Activated CD4-positive, alpha-beta memory T cell treated with anti-CD3 and anti-CD28 coated beads for 36 hours (primary cell): ENCODE data around the gene RAPSN. TPM values are rescaled to one million over a fixed set of nuclear protein-coding genes. Genes with fewer than 3 reads are reported as not detected.

Source experiments
- CTCF ChIA-PET: fragments of 350-600 bp; sonication (Branson Sonifier 250); formaldehyde crosslinking; loops from one replicate; lab custom pipeline; 2021; ENCODE audit warnings: antibody characterized with exemption, inconsistent platforms; lab: Charles Lee
- POLR2A ChIA-PET: fragments of 350-600 bp; sonication (Branson Sonifier 250); formaldehyde crosslinking; loops from one replicate; lab custom pipeline; 2021; ENCODE audit warnings: antibody characterized with exemption; lab: Charles Lee
- DNase-seq: peaks from one replicate; pipeline ENCODE4 v3.0.0-alpha.2; 2020
- H3K27ac Mint-ChIP-seq: one replicate; pipeline ENCODE4 v1.8.0; 2021; ENCODE audit warnings: mixed read lengths
- H3K27me3 Mint-ChIP-seq: one replicate; pipeline ENCODE4 v1.8.0; 2021; ENCODE audit warnings: mixed read lengths
- H3K36me3 Mint-ChIP-seq: one replicate; pipeline ENCODE4 v1.8.0; 2021; ENCODE audit warnings: mixed read lengths
- H3K4me1 Mint-ChIP-seq: one replicate; pipeline ENCODE4 v1.8.0; 2021; ENCODE audit warnings: low read depth, mixed read lengths
- H3K4me3 Mint-ChIP-seq: one replicate; pipeline ENCODE4 v1.8.0; 2021; ENCODE audit warnings: mild to moderate bottlenecking, mixed read lengths
- H3K9me3 Mint-ChIP-seq: one replicate; pipeline ENCODE4 v1.8.0; 2021; ENCODE audit warnings: mixed read lengths
- intact Hi-C: fragments of 100-400 bp; cut with micrococcal nuclease; formaldehyde crosslinking; loops from one replicate; pipeline ENCODE4 v1.15.1; 2023
- microRNA-seq: library from miRNA; unstranded; fragments of <30 nt; microRNA quantifications from one replicate; pipeline ENCODE4 v1.2.0, GENCODE V29; 2022; ENCODE audit warnings: borderline number of aligned reads, borderline microRNAs expressed, borderline replicate concordance
- total RNA-seq, 2 experiments: library from RNA; stranded (reverse); gene quantifications; one replicate each; pipeline ENCODE4 v1.2.3, GENCODE V29; 2021

The RAPSN gene
- total RNA-seq, 2 experiments from 2014 or later = 0.22 TPM; not detected in 1

DNA sequence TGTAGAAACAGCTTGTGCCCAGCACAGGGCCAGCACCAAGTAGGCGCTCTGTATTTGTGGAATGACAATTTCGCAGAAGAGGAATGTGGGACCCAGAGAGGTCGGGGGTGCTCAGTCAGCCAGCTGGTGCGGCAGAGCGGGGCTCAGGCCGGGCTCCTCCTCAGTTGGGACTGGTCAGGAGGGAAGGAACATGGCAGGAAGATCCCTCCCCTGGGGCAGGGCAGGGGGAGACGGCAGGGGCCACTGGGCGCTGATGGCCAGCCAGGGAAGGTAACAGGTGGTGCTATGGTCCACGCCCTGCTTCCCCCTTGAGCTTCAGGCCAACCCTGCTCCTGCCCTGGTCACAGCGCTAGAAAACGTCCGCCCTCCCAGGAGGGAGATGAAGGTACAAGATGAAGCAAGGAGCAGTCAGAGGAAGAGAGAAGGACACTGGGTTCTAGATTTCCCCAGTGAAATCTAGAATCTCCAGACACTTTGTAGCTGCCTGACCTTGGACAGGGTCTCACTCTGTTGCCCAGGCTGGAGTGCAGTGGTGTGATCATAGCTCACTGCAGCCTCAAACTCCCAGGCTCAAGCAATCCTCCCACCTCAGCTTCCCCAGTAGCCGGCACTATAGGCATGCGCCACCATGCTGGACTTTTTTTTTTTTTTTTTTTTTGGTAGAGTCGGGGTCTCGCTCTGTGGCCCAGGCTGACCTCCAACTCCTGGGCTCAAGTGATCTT is 57.1 kb downstream of the RAPSN start:
- no peak overlapping the region for H3K4me3 Mint-ChIP-seq
- intact Hi-C loops = no loop called here
- no peak overlapping the region for H3K27ac Mint-ChIP-seq
- H3K27me3 Mint-ChIP-seq = no peaks in the 10 kb centered on the region
- H3K9me3 Mint-ChIP-seq = no peaks in the 10 kb centered on the region
- ChIA-PET CTCF (interaction anchor here (0.7 to 3.3 kb wide), 3 partner anchors 18 to 103 kb away, joined by 4 to 20 read pairs (median 9); no protein-coding TSS in a partner anchor), POLR2A (no interaction called here)
- no peak for DNase-seq
- no peaks in the 10 kb centered on the region for H3K36me3 Mint-ChIP-seq
- H3K4me1 Mint-ChIP-seq = peaks cover 25% of the 10 kb centered on the region

DNA sequence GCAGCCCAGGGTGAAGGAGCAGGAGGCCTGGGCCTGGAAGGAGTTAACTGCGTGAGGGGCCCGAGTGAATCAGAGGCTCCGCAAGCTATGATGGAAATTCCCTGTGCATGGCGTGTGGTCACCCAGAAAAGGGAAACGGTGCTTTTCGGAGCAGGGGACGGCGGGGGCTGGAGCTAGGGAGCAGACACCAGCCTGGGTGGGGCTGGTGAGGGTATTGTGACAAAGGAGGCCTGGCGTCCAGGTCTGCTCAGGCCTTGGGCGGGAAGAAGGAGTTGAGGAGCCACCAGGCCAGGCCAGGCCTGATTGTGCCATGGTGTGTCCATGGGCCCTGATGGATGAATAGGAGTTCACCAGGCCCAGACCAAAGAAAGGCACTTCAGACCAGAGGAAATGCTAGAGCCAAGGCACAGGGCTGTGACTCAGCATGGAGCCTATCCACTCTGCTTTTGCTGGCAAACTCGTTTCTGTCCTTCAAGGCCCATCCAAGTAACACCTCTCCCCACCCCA is 57.8 kb downstream of the RAPSN start:
- intact Hi-C loops = no loop called here
- Mint-ChIP-seq H3K27me3 (no peaks in the 10 kb centered on the region), H3K9me3 (no peaks in the 10 kb centered on the region), H3K36me3 (no peaks in the 10 kb centered on the region), H3K4me3 (no peak overlapping the region), H3K4me1 (peaks cover 25% of the 10 kb centered on the region), H3K27ac (no peak overlapping the region)
- CTCF ChIA-PET = interaction anchor here (4.3 kb wide), 1 partner anchor 17 kb away, joined by 20 read pairs; no protein-coding TSS in a partner anchor
- POLR2A ChIA-PET = interaction anchor here (0.8 kb wide), 1 partner anchor 9 kb away, joined by 4 read pairs; no protein-coding TSS in a partner anchor
- no peak for DNase-seq

DNA sequence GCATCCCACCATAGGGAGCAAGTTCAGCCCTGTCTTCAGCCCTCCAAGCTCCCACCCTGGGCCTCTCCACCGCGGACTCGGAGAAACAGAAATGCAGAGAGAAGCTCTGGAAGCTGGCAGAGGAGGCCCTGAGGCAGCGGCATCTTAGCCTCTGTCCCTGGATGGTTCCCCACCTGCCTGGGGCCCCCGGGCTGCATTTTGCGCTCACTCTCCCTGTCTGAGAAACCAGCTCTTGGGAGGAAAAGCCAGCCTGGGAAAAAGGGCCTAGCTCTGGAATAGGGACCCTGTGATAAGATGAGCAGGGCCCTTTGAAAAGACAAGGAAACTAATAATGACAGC is 58.5 kb downstream of the RAPSN start:
- Mint-ChIP-seq H3K4me1 (peaks cover 22% of the 10 kb centered on the region), H3K4me3 (no peak overlapping the region), H3K27me3 (no peaks in the 10 kb centered on the region), H3K27ac (no peak overlapping the region), H3K36me3 (no peaks in the 10 kb centered on the region), H3K9me3 (no peaks in the 10 kb centered on the region)
- intact Hi-C loops = no loop called here
- ChIA-PET POLR2A (interaction anchor here (0.8 kb wide), 1 partner anchor 9 kb away, joined by 4 read pairs; no protein-coding TSS in a partner anchor), CTCF (interaction anchor here (1.9 to 4.3 kb wide), 2 partner anchors 17 to 22 kb away, joined by 6 to 20 read pairs; no protein-coding TSS in a partner anchor)
- DNase-seq = no peak

DNA sequence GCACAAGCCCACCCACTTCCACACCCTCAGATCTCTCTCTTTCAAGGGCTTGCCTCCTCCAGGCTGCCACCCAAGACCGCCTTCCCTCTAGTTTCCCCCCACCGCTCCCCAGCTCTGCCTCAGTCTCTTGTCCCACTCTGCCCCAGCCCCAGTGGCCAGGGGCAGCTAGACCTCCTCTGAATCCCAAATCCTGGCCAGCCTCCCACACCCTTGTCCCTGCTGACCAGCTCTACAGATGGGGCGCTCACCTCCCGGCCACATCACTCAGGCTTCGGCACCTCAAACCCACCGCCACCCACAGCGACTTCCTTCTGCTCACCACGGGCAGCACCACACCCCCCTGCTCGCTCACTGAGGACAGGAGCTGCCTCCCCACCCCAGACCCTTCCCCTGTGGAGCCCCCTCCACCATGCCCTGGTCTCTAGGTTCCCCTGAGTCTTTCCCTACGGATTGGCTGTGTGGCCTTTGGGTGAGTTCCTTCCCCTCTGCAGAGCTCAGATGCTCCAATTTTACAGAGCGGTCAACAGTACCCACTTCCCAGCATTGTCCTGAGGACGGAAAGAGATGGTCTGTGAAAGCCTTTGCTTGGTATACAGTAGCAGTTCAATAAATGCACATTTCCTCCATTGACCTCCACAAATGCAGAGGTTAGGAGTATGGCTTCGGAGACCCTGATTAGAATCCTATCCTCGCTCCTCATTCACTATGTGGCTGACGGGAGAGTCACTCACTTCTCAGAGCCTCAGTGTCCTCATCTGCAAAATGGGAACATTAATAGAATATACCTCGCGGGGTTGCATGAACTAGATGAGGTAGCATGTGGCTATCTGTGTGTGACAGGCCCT is 59.1 kb downstream of the RAPSN start:
- no peaks in the 10 kb centered on the region for H3K9me3 Mint-ChIP-seq
- peak overlapping the region; percentile 18 for H3K27ac Mint-ChIP-seq
- H3K27me3 Mint-ChIP-seq = no peaks in the 10 kb centered on the region
- H3K36me3 Mint-ChIP-seq = no peaks in the 10 kb centered on the region
- no peak for DNase-seq
- no peak overlapping the region for H3K4me3 Mint-ChIP-seq
- intact Hi-C loops = no loop called here
- ChIA-PET CTCF (interaction anchor here (1.9 to 4.3 kb wide), 2 partner anchors 16 to 22 kb away, joined by 6 to 20 read pairs; no protein-coding TSS in a partner anchor), POLR2A (no interaction called here)
- H3K4me1 Mint-ChIP-seq = peaks cover 17% of the 10 kb centered on the region

DNA sequence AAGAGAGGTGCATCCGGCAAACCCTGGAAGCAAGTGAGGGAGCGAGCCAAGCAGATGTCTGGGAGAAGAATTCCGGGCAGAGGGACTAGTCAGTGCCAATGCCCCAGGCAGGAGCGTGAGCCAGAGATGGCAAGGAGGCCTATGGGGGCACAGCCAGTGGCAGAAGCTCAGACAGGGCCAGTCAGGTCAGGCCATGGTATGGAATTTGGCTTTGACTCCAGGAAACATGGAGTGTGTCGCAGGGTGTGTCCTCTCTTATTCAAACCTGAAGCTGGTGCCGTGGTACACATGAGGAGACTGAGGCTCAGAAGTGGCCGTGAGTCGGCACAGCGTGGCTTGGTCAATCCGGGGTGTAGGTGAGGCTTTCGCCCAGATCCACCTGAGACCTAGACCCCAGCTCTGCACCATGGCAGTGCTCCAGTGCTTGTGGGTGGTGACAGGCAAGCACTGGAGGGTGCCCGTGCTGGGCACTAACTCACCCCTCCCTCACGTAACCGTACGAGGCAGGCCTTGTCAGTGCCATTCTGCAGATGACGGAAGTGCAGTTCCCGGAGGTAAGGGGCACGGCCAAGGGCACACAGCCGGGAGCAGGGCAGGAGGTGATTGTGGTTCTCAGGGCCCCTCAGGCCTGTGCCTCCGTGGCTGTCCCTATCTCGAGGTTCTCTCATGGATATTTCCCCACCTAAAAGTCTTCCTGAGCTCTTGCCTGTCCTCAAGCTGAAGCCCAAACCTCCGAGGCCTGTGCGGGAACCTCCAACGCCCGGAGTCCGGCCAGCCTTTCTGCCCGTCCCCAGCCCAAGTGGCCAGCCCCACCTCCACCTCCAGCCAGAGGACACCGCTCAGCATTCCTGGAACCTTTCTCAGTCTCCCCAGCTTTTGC is 60.0 kb downstream of the RAPSN start:
- Mint-ChIP-seq H3K9me3 (no peaks in the 10 kb centered on the region), H3K4me1 (peaks cover 10% of the 10 kb centered on the region), H3K36me3 (no peaks in the 10 kb centered on the region), H3K27me3 (no peaks in the 10 kb centered on the region), H3K27ac (no peak overlapping the region), H3K4me3 (no peak overlapping the region)
- DNase-seq = no peak
- ChIA-PET CTCF (interaction anchor here (1.9 to 4.3 kb wide), 2 partner anchors 15 to 23 kb away, joined by 6 to 20 read pairs; no protein-coding TSS in a partner anchor), POLR2A (no interaction called here)
- intact Hi-C loops = no loop called here

DNA sequence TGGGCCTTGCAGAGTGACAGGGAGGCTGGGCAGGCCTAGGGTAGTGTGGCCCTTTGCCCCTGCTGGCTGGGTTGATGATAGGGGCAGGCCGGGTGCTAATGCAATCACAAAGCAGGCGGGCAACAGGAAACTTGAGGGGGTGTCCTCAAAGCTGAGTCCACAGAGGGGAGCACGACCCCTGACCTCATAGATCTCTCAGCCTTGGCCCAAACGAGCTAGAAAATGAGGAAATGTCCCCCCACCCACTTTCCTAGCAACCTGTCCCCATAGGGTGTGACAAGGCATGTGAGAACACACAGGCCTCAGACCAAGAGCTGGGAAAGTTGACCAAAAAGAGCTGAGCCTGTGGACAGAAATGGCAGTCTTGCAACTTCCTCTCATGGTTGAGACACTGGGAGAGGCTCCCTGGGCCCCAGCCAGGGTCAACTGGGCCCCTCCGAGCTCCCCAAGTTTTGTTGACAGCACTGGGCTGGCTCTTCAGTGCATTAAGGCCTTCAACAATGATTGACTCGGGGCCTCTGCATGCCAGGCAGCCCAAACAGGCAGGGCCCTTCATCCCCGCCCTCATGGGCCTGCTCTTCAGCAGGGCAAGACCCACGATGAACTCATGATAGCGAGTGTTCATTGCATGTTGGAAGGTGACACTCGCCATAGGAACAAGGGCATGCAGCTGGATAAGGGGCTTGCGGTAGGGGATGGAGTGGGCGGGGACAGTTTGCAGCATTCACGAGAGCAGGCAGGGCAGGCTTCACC is 60.8 kb downstream of the RAPSN start:
- intact Hi-C loops = no loop called here
- CTCF ChIA-PET = interaction anchor here (1.2 to 4.3 kb wide), 2 partner anchors 9 to 14 kb away, joined by 7 to 20 read pairs; no protein-coding TSS in a partner anchor
- no peak for DNase-seq
- Mint-ChIP-seq H3K27me3 (no peaks in the 10 kb centered on the region), H3K36me3 (no peaks in the 10 kb centered on the region), H3K9me3 (no peaks in the 10 kb centered on the region), H3K4me1 (peaks cover 8% of the 10 kb centered on the region), H3K27ac (no peak overlapping the region), H3K4me3 (no peak overlapping the region)
- POLR2A ChIA-PET = interaction anchor here (0.6 kb wide), 1 partner anchor 172 kb away, joined by 4 read pairs; no protein-coding TSS in a partner anchor

Small RNA genes lying within 50 kb of the gene (microRNA-seq; reads per million reads assigned to microRNA genes)
- not detected for gene MIR4487

Other genes with a start within 250 kb of the RAPSN start
- 100 to 1,000 TPM; 194 to 198 TPM for gene DDB2, start 234.2 kb downstream of the RAPSN start, total RNA-seq
- gene ACP2, start 200.3 kb downstream of the RAPSN start, total RNA-seq = 10 to 100 TPM; 10.1 to 12.2 TPM
- gene NR1H3, start 191.1 kb downstream of the RAPSN start, total RNA-seq = 10 to 100 TPM; 13.0 to 14.0 TPM
- 10 to 100 TPM; 58.2 to 62.1 TPM for gene MADD, start 179.0 kb downstream of the RAPSN start, total RNA-seq
- gene MYBPC3, start 96.4 kb downstream of the RAPSN start, total RNA-seq = not detected
- not detected for gene SPI1, start 70.6 kb downstream of the RAPSN start, total RNA-seq
- gene SLC39A13, start 40.5 kb downstream of the RAPSN start, total RNA-seq = 10 to 100 TPM; 17.7 to 18.0 TPM
- 100 to 1,000 TPM; 143 to 148 TPM for gene PSMC3, start 22.7 kb downstream of the RAPSN start, total RNA-seq
- 100 to 1,000 TPM; 103 to 115 TPM for gene CELF1, start 104.0 kb upstream of the RAPSN start, total RNA-seq
- gene PTPMT1, start 116.5 kb upstream of the RAPSN start, total RNA-seq = 10 to 100 TPM; 45.7 to 47.9 TPM
- 10 to 100 TPM; 18.7 to 18.8 TPM for gene KBTBD4, start 129.8 kb upstream of the RAPSN start, total RNA-seq
- 10 to 100 TPM; 94.0 to 94.4 TPM for gene NDUFS3, start 129.9 kb upstream of the RAPSN start, total RNA-seq
- not detected for gene FAM180B, start 137.5 kb upstream of the RAPSN start, total RNA-seq
- not detected for gene C1QTNF4, start 145.3 kb upstream of the RAPSN start, total RNA-seq
- gene MTCH2, start 193.4 kb upstream of the RAPSN start, total RNA-seq = 100 to 1,000 TPM; 110 to 117 TPM